GM21717 (cell line): ENCODE data around the gene SMOC2.
"Not testable (repeated sequence)": the region's sequence is repeated elsewhere in the genome, so short reads cannot be mapped to it uniquely, and the experiment has no call there.

Experiments
- ATAC-seq: cut with Tn5 transposase; IDR thresholded peaks from one replicate; pipeline ENCODE4 v1.9.1; 2021; ENCODE audit warnings: mild to moderate bottlenecking, moderate library complexity; ENCODE audit not compliant: unreplicated experiment

SMOC2 gene

DNA sequence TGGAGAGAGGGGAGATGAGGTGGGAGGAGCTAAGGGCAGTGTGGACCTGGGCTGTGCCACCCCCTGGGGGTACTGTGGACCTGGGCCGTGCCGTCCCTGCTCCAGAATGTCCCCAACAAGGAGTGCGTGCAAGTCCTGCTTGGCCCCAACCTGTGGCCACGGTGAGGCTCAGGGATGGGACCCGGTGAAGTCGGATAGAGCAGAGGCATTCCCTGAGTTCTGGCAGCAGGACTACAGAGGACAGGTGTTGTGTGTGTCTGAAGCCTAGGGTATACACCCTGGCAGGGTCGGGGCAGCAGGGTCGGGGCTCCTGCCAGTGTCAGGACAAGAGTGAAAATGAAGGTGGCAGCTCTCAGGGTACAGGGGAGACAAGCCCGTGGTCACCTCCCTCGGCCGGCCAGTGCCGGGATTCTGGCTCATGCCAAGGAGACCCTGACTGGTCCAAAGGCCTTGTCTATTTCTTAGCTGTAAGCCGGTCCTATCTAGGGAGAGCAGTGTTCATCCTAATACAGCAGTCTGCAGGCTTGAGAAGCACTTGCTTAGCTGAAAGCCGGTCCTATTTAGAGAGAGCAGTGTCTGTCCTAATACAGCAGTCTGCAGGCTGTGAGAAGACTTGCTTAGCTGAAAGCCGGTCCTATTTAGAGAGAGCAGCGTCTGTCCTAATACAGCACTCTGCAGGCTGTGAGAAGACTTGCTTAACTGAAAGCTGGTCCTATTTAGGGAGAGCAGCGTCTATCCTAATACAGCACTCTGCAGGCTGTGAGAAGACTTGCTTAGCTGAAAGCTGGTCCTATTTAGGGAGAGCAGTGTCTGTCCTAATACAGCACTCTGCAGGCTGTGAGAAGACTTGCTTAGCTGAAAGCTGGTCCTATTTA is 95.9 kb downstream of the SMOC2 start:
- no peak for ATAC-seq

DNA sequence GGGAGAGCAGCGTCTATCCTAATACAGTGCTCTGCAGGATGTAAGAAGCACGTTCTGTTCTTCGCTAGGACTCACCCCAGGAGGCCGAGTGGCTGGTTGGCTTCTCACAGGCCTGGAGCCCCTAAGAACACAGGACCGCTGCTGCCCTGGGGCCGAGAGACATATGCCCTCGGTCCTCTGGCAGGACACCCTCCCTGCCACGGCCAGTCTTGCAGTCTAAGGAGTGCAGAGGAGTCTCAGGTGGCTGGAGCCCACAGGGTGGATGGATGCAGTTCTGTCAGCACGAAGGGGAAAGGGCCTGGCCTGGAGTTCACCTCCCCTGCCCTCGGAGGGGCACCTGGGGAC is 96.5 kb downstream of the SMOC2 start:
- ATAC-seq = no peak

DNA sequence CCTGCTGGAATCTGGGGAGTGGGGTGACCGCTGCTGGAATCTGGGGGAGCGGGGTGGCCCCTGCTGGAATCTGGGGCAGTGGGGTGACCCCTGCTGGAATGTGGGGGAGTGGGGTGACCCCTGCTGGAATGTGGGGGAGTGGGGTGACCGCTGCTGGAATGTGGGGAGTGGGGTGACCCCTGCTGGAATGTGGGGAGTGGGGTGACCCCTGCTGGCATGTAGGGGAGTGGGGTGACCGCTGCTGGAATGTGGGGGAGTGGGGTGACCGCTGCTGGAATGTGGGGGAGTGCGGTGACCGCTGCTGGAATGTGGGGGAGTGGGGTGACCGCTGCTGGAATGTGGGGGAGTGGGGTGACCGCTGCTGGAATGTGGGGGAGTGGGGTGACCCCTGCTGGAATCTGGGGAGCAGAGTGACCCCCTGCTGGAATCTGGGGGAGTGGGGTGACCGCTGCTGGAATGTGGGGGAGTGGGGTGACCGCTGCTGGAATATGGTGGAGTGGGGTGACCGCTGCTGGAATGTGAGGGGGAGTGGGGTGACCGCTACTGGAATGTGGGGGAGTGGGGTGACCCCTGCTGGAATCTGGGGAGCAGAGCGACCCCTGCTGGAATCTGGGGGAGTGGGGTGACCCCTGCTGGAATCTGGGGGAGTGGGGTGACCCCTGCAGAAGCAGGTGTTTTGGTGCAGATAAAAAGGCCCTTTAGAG is 97.4 kb downstream of the SMOC2 start:
- ATAC-seq = not testable (repeated sequence)

DNA sequence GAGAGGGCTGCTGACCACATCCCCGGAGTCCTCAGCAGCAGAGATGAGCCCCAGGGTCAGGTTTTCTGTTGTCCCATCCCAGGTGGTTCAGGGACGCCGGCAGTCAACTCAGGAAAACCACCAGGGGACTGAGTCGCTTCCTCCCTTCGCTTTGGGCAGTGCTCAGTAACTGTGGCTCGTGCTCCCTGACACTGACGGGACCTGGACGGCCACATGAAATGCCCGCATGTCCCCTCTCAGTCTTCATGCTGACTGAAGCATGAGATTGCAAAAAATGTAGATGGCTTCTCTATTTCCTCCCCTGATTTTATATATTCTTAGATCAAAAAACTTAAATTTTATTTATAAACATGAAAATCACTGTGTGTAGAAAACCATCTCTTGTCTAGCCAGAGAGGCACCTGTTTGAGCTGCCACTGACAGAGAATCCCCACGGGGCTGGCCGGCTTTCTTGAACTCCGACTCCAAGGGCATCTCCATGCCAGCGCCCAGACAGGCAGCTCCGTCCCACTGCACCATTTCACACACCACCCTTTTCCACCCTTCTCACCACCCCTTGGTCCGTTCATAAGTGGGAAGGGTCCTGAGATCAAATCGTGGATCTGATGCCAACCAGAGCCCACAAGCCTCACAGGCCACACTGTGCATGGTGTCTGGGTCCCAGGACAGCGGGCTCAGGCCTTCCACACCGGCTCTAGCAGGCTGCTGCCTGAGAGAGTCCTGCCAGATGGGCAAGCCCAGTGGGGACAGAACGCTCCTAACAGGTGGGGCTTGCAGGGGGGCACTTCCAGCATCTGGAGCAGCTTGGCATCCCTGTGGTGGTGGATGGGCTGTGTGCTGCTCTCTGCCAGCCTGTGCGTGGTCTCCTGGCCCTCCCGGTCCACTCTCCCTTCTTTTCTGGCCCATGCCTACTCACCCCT is 98.2 kb downstream of the SMOC2 start:
- ATAC-seq = no peak

DNA sequence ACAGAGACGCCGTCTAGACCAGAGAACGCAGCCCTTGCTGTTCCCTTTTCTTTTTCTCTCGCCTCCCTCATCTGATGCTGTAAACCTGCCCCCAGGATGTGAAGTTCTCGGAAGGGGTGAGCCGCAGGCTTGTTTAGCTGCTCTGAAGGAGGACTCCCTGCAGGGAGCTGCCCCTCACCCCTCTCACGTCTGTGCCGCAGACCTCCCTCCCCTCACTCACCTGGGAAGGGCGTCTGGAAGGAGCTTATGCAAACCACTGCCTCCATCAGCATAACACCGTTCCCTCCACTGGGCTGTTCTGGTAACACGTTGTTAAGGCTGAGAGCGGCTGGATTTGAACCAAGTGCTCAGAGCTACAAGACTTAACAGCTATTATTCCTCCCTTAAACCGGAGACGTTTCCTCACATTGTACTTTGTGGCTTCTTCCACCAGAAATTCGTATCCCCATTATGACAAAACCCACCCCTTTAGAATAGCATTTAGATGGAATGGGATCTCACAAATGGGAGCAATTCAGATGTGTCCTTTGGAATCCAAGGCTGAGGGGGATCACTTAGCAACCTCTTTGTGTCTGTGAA is 99.8 kb downstream of the SMOC2 start:
- ATAC-seq = no peak

DNA sequence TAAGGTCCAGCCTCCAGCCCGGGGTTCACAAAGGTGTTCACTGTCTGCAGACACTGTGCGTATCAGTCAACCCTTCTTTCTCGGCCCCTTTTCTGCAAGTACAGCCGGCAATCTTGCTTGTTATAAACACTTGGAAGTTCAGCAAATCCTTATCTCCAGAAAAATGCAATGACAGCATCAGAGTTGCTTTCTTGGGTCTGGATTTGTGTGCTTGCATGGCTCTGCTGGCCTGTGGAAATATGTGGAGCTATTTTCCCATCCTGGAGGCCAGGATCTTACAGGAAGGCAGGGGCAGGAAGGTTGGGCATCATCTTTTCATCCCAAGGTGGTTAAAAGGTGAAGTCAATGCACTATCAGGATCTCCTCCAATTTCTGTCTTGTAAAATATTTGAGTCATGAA is 100.3 kb downstream of the SMOC2 start:
- no peak for ATAC-seq

DNA sequence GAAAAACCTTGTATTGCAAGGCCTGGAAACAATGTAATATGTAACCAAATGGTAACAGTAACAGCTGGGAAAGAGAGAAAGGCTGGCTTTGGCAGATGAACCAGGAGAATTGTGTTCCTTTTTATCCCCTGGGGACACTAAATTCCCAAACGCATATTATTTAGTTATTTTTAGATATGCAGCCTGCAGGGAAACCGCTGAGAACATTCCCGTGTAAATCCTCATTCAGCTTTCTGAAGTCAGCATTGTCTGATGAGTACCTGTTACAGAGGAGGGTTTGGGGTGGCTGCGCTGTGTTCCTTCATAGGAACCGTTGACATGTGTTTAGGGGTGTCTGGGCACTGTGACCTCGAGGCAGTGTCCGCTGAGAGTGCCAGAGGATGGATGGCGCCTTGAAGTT is 101.3 kb downstream of the SMOC2 start:
- no peak for ATAC-seq

DNA sequence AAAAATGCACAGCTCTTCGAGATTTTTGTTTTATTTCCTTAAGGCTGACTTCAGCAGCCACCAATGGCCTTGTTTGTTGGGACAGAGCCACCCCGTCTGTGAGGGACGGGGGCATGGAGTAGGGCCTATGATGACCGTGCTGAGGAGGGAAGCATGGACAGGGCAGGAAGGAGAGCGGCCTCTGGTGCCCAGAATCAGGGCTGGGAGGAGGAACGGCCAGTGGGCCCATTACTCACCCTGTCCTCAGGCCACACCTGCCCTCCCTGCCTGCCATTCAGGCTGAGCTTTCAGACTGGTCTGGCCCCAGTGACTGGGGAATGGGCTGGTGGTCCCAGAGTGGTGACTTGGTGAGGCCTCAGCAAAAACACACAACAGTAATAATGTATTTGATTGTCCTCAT is 104.4 kb downstream of the SMOC2 start:
- ATAC-seq = no peak

DNA sequence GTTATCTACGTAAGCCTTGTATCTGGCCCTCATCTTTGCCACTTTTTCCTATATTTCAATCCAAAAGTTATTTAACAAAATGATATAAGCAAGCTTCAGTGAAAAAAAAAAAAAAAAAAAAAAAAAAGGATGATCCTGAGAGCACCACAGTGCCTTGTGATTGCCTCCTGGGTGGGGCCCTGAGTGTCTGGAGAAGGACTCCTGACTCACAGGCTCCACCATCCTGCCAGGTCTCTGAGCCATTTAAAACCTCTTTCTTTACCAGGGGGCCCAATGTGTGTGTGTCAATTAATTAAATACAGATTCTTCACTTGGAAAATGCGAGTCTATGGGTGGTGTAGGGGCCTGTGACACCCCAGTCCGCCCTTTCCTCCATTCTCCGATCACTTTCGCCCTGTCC is 105.2 kb downstream of the SMOC2 start:
- no peak for ATAC-seq

DNA sequence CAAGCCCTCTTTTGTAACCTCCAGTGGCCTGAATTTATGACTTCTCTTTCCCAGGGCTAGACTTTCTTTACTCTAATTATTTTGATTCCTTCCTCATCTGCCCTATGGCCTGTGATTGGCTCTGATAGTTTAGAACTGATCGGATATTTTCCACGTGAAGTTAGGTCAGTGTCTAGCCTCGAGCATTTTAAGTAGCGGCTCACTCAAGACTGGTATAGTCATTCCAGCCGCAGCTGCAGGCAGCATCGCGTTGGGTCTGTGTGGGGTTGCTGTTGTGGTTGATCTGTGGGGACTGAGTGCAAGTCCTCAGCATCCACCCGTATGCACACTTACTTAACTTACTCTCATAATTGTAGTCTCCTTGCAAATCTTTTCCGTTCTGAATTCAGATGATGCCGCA is 105.7 kb downstream of the SMOC2 start:
- no peak for ATAC-seq

DNA sequence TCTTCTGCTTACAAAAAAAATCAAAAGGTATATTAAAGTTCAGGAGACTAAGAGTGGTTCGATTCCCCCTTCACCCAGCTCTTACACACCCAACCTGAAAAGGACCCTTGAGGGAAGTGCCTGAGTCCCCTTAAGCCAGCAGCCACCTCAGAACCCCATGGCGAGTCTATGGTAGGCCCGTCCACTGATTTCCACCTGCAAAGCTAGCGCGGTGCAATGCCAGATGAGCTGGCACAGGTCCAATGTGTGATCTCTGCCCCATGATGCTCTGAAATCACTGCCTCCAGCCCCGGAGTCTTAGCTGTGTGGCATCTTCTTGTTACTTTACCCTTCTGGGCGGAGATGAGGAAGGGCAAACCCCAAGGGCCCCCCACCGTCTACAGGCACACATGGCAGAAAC is 109.3 kb downstream of the SMOC2 start:
- no peak for ATAC-seq

DNA sequence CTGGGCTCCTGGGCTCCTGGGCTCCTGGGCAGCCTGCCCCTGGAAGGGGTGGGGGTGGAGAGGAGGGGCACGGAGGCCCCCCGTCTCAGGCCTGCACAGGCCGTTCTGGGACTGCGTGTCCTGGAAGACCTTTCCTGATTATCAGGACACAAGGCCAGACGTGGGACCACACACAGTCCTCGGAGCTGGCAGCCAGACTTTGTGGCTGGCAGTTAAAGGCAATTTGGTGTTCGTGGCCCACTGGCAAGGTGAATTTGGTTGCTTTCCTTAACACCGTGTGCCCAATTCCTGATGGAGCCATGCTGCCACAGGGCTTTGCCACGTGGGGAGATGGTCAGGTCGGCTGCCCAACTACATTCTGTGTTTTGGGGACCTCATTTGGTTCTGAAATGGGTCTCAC is 113.5 kb downstream of the SMOC2 start:
- ATAC-seq = no peak

DNA sequence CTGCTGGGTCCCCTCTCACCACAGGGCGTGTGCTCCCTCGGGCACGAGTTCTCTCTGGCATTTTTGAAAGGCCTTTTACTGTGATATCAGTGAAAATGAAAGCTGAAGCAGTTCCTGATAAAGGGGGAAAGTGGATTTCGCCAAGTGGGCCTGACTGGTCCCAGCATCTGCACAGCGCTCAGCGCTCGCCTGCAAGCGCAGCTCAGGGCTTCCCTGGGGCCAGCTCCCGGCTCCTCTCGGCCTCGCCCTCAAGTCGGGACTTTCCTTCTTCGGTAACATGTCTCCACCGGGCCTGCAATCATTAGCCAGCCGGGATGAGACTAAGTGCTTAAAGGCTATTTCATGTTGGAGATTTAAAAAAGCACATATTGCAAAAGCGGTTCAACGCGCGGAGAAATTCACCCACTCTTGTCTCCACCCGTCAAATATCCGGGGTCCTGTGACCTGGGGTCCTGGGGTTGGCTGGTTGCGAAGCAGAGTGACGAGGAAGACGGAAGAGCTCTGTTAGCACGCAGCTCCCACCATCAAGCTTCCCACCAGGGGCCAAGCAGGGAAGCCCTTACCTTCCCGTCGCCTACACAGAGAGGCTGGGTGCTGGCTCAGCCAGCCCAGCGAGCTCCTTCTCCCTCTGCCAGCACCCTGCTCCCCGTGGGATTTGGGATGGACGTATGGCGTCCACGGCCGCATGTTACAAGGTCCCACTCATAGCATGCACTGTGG is 114.1 kb downstream of the SMOC2 start:
- no peak for ATAC-seq

DNA sequence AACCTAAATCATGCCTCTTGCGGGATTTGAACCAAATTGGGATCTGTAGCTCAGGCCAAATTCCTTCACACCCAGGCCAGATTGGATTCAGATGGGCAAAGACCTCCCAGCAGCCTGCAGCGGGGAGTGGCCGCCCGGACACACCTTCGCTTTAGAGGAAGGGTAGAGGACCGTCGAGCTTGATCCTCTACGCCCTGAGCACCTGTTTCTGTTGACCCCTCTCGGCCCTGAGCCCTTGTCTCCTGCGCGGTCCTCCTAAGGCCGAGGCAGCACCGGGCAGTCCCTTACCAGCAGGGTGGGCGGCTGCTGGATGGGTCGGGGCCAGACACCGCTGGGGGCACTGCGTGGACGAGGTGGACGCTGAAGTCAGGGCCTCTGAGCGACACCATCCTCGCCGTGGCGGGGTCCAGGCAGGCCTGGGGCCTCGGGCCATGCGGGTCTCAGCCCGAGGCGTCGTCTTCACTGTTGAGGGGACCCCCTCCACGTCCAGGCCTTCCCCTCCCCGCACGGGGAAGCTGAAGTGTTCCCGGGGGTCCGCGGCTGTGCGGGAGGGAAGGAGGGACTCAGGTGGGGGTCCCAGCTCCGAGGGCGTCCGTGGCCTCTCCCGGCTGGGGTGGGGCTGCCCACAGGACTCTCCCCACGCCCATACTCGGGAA is 114.8 kb downstream of the SMOC2 start:
- ATAC-seq = no peak

DNA sequence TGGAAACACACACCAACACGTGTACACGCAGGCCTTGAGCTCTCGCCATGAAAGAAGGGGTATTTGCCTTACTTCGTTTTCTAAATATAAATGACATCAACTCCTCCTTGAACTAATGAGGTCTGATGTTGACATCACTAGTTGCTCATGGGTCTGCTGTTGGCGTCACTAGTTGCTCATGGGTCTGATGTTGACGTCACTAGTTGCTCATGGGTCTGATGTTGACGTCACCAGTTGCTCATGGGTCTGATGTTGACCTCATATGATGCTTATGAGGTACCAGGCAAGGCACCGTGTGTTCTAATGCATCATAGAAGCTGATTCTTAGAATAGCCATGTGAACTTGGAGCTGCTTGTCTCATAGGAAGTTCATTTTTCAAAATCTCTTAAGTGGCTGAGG is 116.5 kb downstream of the SMOC2 start:
- no peak for ATAC-seq

DNA sequence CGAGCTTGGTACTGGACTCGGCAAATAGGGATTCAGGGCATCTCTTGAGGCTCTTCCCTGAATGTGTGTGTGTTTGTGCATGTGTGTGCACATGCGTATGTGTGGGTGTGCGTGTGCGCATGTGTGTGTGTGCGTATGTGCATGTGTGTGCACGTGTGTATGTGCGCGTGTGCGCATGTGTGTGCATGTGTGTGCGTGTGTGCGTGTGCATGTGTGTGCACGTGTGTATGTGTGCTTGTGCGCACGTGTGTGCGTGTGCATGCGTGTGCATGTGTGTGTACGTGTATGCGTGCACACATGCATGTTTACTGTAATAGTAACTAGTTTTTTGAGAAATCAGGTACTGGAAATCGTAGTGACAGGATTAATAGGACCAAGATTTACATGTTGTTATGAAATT is 117.7 kb downstream of the SMOC2 start:
- no peak for ATAC-seq

DNA sequence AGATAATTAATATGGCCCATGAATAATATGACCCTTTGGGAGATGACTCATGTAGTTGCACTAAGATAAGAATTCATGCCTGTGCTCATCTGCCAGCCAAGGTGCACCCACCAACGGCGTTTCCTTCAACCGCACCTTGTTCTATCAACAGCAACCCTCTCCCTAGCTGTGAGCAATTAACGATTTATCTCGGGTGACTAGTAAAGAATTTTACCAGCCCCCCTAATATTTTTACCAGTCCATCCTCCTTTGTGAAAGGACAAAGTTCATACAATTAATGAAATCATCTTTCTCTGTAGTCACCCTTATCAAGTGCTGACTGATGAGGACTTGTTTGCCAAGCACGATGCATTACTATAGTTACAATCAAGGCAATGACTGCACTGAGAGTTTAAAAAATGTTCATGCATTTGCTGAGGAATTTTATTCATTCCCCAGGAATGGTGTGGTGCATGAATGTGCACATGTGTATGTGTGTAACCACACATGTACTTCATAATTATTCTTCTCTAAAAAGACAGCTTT is 118.7 kb downstream of the SMOC2 start:
- ATAC-seq = no peak

DNA sequence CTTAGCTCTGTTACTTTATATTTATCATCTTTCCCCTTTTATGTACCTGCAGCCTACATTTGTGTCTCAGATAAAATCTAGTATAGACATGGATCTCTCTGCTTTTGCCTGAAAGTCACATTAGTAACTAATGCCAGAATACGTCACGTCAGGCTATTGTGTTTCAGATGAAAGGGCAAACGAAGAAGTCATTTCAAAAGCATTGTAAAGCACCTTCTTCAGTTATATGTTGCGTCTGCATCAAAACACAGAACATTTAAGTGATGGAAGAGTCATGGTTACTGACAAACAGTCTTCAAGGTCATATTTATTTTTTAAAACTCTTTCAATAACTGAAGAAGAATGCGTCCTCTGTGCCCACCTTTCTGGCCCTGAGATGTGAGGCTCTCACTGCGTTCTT is 119.1 kb downstream of the SMOC2 start:
- no peak for ATAC-seq

DNA sequence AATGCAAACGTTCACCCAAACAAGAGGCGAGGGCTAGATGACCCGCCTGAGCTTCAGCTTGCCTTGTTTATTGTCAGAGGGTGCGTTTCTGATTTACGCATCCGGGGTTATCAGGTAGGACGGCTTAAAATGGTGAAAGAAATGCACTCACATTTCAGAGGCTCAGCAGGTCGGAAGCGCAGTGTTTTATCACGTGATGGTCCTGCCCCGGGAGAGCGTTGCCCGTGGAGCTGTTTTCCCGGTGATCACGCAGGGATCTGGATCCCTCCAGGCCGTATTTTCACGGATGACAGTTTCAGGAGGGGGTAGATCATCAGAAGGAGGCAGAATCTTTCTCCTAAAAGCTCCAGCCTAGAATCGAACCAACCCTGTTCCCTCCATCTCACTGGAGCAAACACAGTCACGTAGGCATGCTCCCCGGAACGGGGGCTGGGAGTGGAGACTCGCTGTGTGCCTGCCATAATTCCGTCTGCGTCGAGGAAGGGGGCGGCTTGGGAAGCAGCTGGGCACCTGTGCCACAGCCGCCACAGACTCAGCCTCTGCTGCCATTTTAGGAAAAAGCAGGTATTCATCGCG is 121.7 kb downstream of the SMOC2 start:
- ATAC-seq = no peak
